ENCODE data around the gene POLA1.

POLA1 gene

DNA sequence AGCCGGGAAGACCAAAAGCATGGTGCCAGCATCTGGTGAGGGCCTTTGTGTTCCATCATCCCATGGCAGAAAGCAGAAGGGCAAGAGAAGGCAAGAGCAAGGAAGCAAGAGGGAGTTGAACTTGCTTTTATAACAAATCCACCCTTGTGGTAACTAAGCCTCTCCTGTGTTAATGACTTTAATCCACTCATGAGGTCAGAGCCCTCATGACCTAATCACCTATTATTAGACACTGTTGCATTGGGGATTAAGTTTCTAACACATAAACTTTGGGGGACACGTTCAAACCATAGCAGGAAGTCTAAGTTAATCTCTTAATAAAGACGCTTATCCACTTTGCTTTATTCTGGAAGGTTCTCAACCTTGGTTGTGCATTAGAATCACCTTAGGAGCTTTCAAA, 34.1 kb upstream of the POLA1 start:
- Histone ChIP-seq H4K8ac (ENCODE audit: low read depth, low read length) (no peak overlapping the region), H2BK120ac (ENCODE audit: low read depth, low read length) (no peak overlapping the region), H3K4me2 (ENCODE audit: low read length) (no peak overlapping the region), H3K9ac (ENCODE audit: low read length) (no peak overlapping the region), H3K36me3 (ENCODE audit: control insufficient read depth, insufficient read depth, low read length) (no peaks in the 10 kb centered on the region), H3K27ac (ENCODE audit: low read depth, low read length) (no peak overlapping the region), H3K18ac (ENCODE audit: low read length) (no peak overlapping the region), H4K5ac (ENCODE audit: low read length) (no peak overlapping the region), H3K79me2 (ENCODE audit: control insufficient read depth, insufficient read depth, low read length) (no peaks in the 10 kb centered on the region), H3K56ac (ENCODE audit: low read length) (no peak overlapping the region), H3K79me1 (ENCODE audit: low read length) (no peaks in the 10 kb centered on the region), H3K4me1 (ENCODE audit: control insufficient read depth, low read depth, low read length) (no peaks in the 10 kb centered on the region), H2AK5ac (ENCODE audit: low read length) (no peak overlapping the region), H3K4me3 (ENCODE audit: low read length) (no peak overlapping the region), H3K27me3 (ENCODE audit: insufficient read depth, low read length, poor library complexity) (no peaks in the 10 kb centered on the region), H3K4ac (ENCODE audit: low read depth, low read length) (no peak overlapping the region), H2BK15ac (replicated peaks; ENCODE audit: low read depth) (no peak overlapping the region), H2BK5ac (ENCODE audit: low read length) (no peak overlapping the region), H3K23ac (ENCODE audit: low read length) (no peak overlapping the region)
- no peak for DNase-seq
- WGBS (ENCODE audit: extremely low coverage, insufficient coverage, low lambda C conversion rate) = no CpG with 5 or more reads among the region's 3 CpGs

DNA sequence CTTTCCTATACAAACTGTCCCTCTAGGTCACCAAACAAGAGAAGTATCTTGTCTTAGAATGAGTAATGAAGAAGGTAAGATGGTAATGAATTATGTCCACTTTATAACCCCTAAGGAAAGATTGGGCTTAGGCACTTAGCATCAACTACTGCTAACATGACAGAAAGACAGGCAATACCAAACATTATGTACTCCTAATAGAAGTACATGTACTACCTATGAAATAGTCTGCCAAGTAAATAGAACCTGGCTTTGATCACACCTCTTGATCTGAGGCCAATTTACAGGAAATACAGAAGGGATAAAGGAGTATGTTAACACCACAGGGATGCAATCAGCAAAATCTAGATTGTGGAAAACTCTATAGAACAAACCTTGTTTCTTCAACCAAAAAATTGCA, 32.4 kb upstream of the POLA1 start:
- Histone ChIP-seq H3K4me1 (ENCODE audit: control insufficient read depth, low read depth, low read length) (no peaks in the 10 kb centered on the region), H3K27ac (ENCODE audit: low read depth, low read length) (no peak overlapping the region), H2BK5ac (ENCODE audit: low read length) (no peak overlapping the region), H3K9ac (ENCODE audit: low read length) (no peak overlapping the region), H3K56ac (ENCODE audit: low read length) (no peak overlapping the region), H4K8ac (ENCODE audit: low read depth, low read length) (no peak overlapping the region), H3K4me2 (ENCODE audit: low read length) (no peak overlapping the region), H4K5ac (ENCODE audit: low read length) (no peak overlapping the region), H2BK120ac (ENCODE audit: low read depth, low read length) (no peak overlapping the region), H3K18ac (ENCODE audit: low read length) (no peak overlapping the region), H3K4me3 (ENCODE audit: low read length) (no peak overlapping the region), H2BK15ac (replicated peaks; ENCODE audit: low read depth) (no peak overlapping the region), H3K4ac (ENCODE audit: low read depth, low read length) (no peak overlapping the region), H2AK5ac (ENCODE audit: low read length) (no peak overlapping the region), H3K79me2 (ENCODE audit: control insufficient read depth, insufficient read depth, low read length) (no peaks in the 10 kb centered on the region), H3K27me3 (ENCODE audit: insufficient read depth, low read length, poor library complexity) (no peaks in the 10 kb centered on the region), H3K23ac (ENCODE audit: low read length) (no peak overlapping the region), H3K36me3 (ENCODE audit: control insufficient read depth, insufficient read depth, low read length) (no peaks in the 10 kb centered on the region), H3K79me1 (ENCODE audit: low read length) (no peaks in the 10 kb centered on the region)
- DNase-seq = no peak

GRCh38 chrX:24662352-24662751, 31.4 kb upstream of the POLA1 start:
- Histone ChIP-seq H2BK5ac (ENCODE audit: low read length) (no peak overlapping the region), H2BK15ac (replicated peaks; ENCODE audit: low read depth) (no peak overlapping the region), H3K79me2 (ENCODE audit: control insufficient read depth, insufficient read depth, low read length) (no peaks in the 10 kb centered on the region), H3K79me1 (ENCODE audit: low read length) (no peaks in the 10 kb centered on the region), H4K8ac (ENCODE audit: low read depth, low read length) (no peak overlapping the region), H4K5ac (ENCODE audit: low read length) (no peak overlapping the region), H3K27ac (ENCODE audit: low read depth, low read length) (no peak overlapping the region), H3K18ac (ENCODE audit: low read length) (no peak overlapping the region), H3K9ac (ENCODE audit: low read length) (no peak overlapping the region), H3K4me2 (ENCODE audit: low read length) (no peak overlapping the region), H3K4me3 (ENCODE audit: low read length) (no peak overlapping the region), H3K27me3 (ENCODE audit: insufficient read depth, low read length, poor library complexity) (no peaks in the 10 kb centered on the region), H3K4ac (ENCODE audit: low read depth, low read length) (no peak overlapping the region), H3K36me3 (ENCODE audit: control insufficient read depth, insufficient read depth, low read length) (no peaks in the 10 kb centered on the region), H3K56ac (ENCODE audit: low read length) (no peak overlapping the region), H3K4me1 (ENCODE audit: control insufficient read depth, low read depth, low read length) (no peaks in the 10 kb centered on the region), H3K23ac (ENCODE audit: low read length) (no peak overlapping the region), H2BK120ac (ENCODE audit: low read depth, low read length) (no peak overlapping the region), H2AK5ac (ENCODE audit: low read length) (no peak overlapping the region)
- WGBS (ENCODE audit: extremely low coverage, insufficient coverage, low lambda C conversion rate) = no CpG with 5 or more reads among the region's 4 CpGs
- no peak for DNase-seq

DNA sequence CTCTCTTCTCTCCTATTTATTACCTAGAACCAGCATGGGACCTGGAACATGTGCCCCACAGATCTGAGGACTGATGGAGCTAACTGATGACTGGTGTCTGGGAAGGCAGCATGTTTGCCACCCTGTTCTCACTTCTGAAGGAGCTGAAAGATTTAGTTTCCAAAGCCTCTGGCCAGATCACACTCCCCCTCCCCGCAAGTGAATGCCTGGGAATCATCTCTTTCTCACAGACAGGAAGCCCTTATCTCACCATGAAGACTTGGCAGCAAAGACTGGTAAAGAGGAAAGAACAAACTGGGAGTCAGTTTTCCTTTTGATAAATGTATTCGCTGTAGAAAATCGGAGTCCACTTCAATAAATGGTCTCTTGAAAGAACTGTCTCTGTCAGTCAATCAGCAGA, 25.6 kb upstream of the POLA1 start:
- no peak overlapping the region for H3K4me3 ChIP-seq (ENCODE audit: low read length)
- H2BK5ac ChIP-seq (ENCODE audit: low read length) = no peak overlapping the region
- no peak overlapping the region for H2BK120ac ChIP-seq (ENCODE audit: low read depth, low read length)
- no peak overlapping the region for H4K8ac ChIP-seq (ENCODE audit: low read depth, low read length)
- no peak overlapping the region for H3K56ac ChIP-seq (ENCODE audit: low read length)
- H2AK5ac ChIP-seq (ENCODE audit: low read length) = no peak overlapping the region
- no peak overlapping the region for H3K4me2 ChIP-seq (ENCODE audit: low read length)
- H2BK15ac ChIP-seq (replicated peaks; ENCODE audit: low read depth) = no peak overlapping the region
- H3K18ac ChIP-seq (ENCODE audit: low read length) = no peak overlapping the region
- no peaks in the 10 kb centered on the region for H3K79me2 ChIP-seq (ENCODE audit: control insufficient read depth, insufficient read depth, low read length)
- no peaks in the 10 kb centered on the region for H3K79me1 ChIP-seq (ENCODE audit: low read length)
- H3K27me3 ChIP-seq (ENCODE audit: insufficient read depth, low read length, poor library complexity) = no peaks in the 10 kb centered on the region
- peak; percentile 75 for DNase-seq
- H3K4ac ChIP-seq (ENCODE audit: low read depth, low read length) = no peak overlapping the region
- no peak overlapping the region for H3K9ac ChIP-seq (ENCODE audit: low read length)
- no peak overlapping the region for H3K27ac ChIP-seq (ENCODE audit: low read depth, low read length)
- WGBS (ENCODE audit: extremely low coverage, insufficient coverage, low lambda C conversion rate) = no CpG with 5 or more reads among the region's 3 CpGs
- no peaks in the 10 kb centered on the region for H3K36me3 ChIP-seq (ENCODE audit: control insufficient read depth, insufficient read depth, low read length)
- no peak overlapping the region for H4K5ac ChIP-seq (ENCODE audit: low read length)
- H3K23ac ChIP-seq (ENCODE audit: low read length) = no peak overlapping the region
- no peaks in the 10 kb centered on the region for H3K4me1 ChIP-seq (ENCODE audit: control insufficient read depth, low read depth, low read length)

DNA sequence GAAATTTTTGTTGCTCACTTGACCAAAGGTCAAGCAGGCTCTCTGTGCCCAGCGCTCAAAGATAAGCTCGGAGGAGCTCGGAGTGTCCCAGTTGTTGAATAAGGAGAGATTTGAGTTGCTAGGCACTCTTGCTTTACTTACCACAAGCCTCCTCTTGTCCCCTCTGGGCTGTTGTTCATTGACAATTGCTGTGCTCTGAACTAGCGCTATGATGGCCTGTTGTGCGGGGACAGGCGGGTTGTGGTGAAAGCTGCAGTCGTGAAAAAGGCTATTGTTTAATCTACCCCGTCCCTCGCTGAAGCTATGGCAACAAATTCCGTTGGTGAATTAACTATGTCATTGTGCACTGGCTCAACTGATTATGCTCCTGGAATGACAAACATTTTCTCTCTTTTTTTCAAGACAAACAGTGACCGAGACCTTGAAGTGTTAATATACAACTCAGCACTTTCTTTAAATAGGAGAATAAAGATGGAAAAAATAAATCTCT, 21.0 kb upstream of the POLA1 start:
- DNase-seq = peak; percentile 19
- Histone ChIP-seq H3K9ac (ENCODE audit: low read length) (no peak overlapping the region), H3K79me2 (ENCODE audit: control insufficient read depth, insufficient read depth, low read length) (no peaks in the 10 kb centered on the region), H2AK5ac (ENCODE audit: low read length) (no peak overlapping the region), H3K36me3 (ENCODE audit: control insufficient read depth, insufficient read depth, low read length) (no peaks in the 10 kb centered on the region), H3K4ac (ENCODE audit: low read depth, low read length) (no peak overlapping the region), H4K5ac (ENCODE audit: low read length) (no peak overlapping the region), H4K8ac (ENCODE audit: low read depth, low read length) (no peak overlapping the region), H2BK120ac (ENCODE audit: low read depth, low read length) (no peak overlapping the region), H3K23ac (ENCODE audit: low read length) (no peak overlapping the region), H3K56ac (ENCODE audit: low read length) (no peak overlapping the region), H3K79me1 (ENCODE audit: low read length) (no peaks in the 10 kb centered on the region), H2BK5ac (ENCODE audit: low read length) (no peak overlapping the region), H3K4me2 (ENCODE audit: low read length) (no peak overlapping the region), H3K27me3 (ENCODE audit: insufficient read depth, low read length, poor library complexity) (no peaks in the 10 kb centered on the region), H3K4me1 (ENCODE audit: control insufficient read depth, low read depth, low read length) (no peaks in the 10 kb centered on the region), H3K4me3 (ENCODE audit: low read length) (no peak overlapping the region), H2BK15ac (replicated peaks; ENCODE audit: low read depth) (no peak overlapping the region), H3K18ac (ENCODE audit: low read length) (no peak overlapping the region), H3K27ac (ENCODE audit: low read depth, low read length) (no peak overlapping the region)
- no CpG with 5 or more reads among the region's 11 CpGs for WGBS (ENCODE audit: extremely low coverage, insufficient coverage, low lambda C conversion rate)

- H3K4me3 ChIP-seq (ENCODE audit: low read length) = no peak overlapping the region
- H3K4me1 ChIP-seq (ENCODE audit: control insufficient read depth, low read depth, low read length) = no peaks in the 10 kb centered on the region
- H3K4ac ChIP-seq (ENCODE audit: low read depth, low read length) = no peak overlapping the region
- H3K23ac ChIP-seq (ENCODE audit: low read length) = no peak overlapping the region
- H3K27me3 ChIP-seq (ENCODE audit: insufficient read depth, low read length, poor library complexity) = no peaks in the 10 kb centered on the region
- H2AK5ac ChIP-seq (ENCODE audit: low read length) = no peak overlapping the region
- H2BK5ac ChIP-seq (ENCODE audit: low read length) = no peak overlapping the region
- no peak overlapping the region for H4K8ac ChIP-seq (ENCODE audit: low read depth, low read length)
- H4K5ac ChIP-seq (ENCODE audit: low read length) = no peak overlapping the region
- no peaks in the 10 kb centered on the region for H3K79me1 ChIP-seq (ENCODE audit: low read length)
- no CpG with 5 or more reads among the region's 2 CpGs for WGBS (ENCODE audit: extremely low coverage, insufficient coverage, low lambda C conversion rate)
- no peak for DNase-seq
- no peak overlapping the region for H3K9ac ChIP-seq (ENCODE audit: low read length)
- no peak overlapping the region for H3K56ac ChIP-seq (ENCODE audit: low read length)
- no peaks in the 10 kb centered on the region for H3K79me2 ChIP-seq (ENCODE audit: control insufficient read depth, insufficient read depth, low read length)
- H3K36me3 ChIP-seq (ENCODE audit: control insufficient read depth, insufficient read depth, low read length) = no peaks in the 10 kb centered on the region
- no peak overlapping the region for H3K18ac ChIP-seq (ENCODE audit: low read length)
- H2BK120ac ChIP-seq (ENCODE audit: low read depth, low read length) = no peak overlapping the region
- no peak overlapping the region for H2BK15ac ChIP-seq (replicated peaks; ENCODE audit: low read depth)
- no peak overlapping the region for H3K27ac ChIP-seq (ENCODE audit: low read depth, low read length)
- no peak overlapping the region for H3K4me2 ChIP-seq (ENCODE audit: low read length)
These were observed 20.3 kb upstream of the POLA1 start for GRCh38 chrX:24673424-24673823.
